HT-29 (cell line): ENCODE results near the gene RELA. TPM values are rescaled to one million over a fixed set of nuclear protein-coding genes. Genes with fewer than 3 reads are reported as not detected.
A peak's percentile ranks its signal among the peaks of the same experiment; 100 is the strongest.
"Not testable (repeated sequence)": the region's sequence is repeated elsewhere in the genome, so short reads cannot be mapped to it uniquely, and the experiment has no call there.

Experiments used
- DNase-seq: peaks from one replicate; pipeline ENCODE4 v3.0.0-alpha.2; 2015; ENCODE audit warnings: low spot score
- total RNA-seq: library from RNA; depleted of rRNA; stranded (reverse); fragments of >200 nt; shearing (Covaris generic); gene quantifications from 2 replicates; pipeline ENCODE4 v1.2.3, GENCODE V29; 2014; rRNA removed

Gene RELA
- 87.3 and 112 TPM in 2 replicates for total RNA-seq

- peak; percentile 92 for DNase-seq
These were observed at the start of gene RELA for GRCh38 chr11:65662799-65663638. RELA (minus strand) TSS chr11:65662916; CDS start chr11:65662832, 84 bp downstream.

- DNase-seq, result peak; percentile 99
These were observed 49.3 kb upstream of the RELA start, which contains the start of gene KAT5 for GRCh38 chr11:65711785-65712632. KAT5 (plus strand) TSS chr11:65712252; CDS start chr11:65712268, 16 bp downstream.

GRCh38 chr11:65710421-65710820, 47.7 kb upstream of the RELA start:
- no peak for DNase-seq

GRCh38 chr11:65709661-65710060, 46.9 kb upstream of the RELA start:
- DNase-seq, result no peak

- no peak for DNase-seq
These were observed 45.7 kb upstream of the RELA start for GRCh38 chr11:65708451-65708850.

- DNase-seq, result not testable (repeated sequence)
These were observed 44.3 kb upstream of the RELA start for GRCh38 chr11:65707002-65707401.

- peak; percentile 60 for DNase-seq
These were observed 43.6 kb upstream of the RELA start for GRCh38 chr11:65706303-65706763.

DNA sequence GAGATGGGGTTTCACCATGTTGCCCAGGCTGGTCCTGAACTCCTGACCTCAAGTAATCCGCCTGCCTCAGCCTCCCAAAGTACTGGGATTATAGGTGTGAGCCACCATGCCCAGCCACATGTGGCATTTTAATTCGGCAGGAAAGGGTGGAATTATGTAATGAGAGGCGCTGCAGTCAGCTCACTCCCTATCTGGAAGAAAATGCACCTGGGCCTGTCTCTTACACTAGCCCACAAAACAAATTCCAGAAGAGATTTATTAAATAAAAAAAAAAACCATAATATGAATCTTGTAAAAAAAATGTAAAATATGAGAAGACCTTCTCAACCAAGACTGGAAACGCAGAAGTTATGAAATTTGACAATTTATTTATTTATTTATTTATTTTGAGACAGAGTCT, 41.1 kb upstream of the RELA start:
- DNase-seq, result no peak

GRCh38 chr11:65701686-65702085, 39.0 kb upstream of the RELA start:
- no peak for DNase-seq

GRCh38 chr11:65700399-65700798, 37.7 kb upstream of the RELA start:
- no peak for DNase-seq

DNA sequence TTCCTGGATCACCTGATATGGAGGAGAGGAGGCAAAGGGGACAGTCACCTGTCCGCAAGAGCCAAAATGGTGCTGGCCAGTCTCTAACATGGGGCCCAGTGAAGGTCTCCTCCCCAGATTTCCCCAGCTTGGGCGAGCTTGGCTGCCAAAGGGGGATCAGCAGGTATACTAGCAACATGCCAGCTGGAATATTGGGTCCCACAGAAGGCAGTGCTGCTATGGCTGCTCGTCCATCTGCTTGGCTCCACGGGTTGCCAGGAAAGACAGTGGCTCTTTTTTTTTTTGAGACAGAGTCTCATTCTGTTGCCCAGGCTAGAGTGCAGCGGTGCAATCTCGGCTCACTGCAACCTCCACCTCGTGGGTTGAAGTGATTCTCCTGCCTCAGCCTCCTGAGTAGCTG, 36.6 kb upstream of the RELA start:
- no peak for DNase-seq

DNA sequence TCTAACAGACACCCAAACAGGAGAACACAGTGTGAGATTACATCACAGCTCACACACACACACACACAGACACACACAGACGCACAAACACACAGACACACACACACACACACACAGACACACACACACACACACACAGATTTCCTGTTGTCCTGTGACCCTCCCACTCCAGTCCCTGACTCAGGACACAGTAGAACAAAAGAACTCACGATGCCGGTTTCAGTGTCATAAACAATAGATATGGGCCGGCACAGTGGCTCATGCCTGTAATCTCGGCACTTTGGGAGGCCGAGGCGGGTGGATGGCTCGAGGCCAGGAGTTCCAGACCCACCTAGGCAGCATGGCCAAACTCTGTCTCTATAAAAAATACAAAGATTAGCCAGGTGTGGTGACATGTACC, 35.5 kb upstream of the RELA start:
- no peak for DNase-seq

DNA sequence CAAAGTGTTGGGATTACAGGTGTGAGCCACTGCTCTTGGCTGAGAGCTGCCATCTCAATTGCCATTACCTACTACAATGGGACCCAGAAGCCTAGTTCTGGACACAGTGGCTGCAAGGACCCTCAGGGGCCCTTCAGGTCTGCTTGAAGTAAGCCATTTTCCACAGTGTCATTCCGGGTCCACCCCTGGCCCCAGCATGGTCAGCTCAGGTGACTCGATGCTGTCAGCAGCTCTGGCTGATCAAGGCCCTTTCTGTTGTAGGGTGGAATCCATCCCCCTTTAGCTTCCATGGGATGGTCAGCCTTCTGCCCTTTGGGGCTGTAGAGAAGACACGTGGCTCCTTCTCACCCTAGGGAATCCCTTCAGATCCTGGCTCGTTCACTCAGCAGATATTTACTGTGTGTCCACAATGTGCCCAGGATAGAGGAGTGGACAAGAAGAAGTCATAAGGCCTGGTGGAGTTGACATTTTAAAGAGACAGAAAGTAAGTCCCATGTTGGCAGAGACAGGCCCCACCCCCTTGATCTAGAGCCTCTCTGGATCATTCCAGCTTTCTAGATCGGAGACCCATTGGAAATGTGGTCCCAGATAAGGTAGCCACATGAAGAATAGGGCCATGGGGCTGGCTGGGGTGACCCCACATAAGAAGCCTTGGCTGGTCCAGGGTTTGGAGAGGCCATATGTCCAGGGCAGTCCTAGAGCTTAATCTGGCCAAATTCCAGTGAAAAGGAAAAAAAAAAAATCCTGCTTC, 34.3 kb upstream of the RELA start:
- DNase-seq, result no peak

DNA sequence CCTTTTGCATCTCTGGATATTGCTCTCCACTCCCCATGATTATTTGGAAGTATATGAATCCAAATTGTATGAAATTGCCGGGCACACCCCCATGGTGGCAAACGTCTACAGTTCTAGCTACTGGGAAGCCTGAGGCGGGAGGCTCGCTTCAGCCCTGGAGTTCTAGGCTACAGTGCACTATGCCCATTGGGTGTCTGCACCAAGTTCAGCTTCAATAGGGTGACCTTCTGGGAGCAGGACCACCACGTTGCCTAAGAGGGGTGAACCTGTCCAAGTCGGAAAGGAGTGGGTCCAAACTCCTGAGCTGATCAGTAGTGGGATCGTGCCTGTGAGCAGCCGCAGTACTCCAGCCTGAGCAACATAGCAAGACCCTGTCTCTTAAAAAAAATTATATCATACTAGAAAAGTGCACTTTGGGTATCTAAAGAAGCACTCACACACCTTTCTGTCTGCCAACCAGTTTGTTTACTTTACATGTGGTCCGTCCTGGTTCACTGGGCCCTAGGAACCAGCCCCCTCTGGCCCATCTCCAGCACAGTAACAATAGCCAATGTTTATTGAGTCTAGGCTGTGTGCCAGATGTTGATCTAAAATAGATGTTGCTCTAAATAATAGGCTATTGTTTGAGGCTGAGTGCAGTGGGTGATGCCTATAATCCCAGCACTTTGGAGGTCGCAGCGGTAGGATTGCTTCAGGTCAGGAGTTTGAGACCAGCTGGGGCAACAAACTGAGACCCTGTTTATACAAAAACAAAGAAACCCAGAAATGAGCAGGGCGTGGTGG, 32.9 kb upstream of the RELA start:
- peak; percentile 66 for DNase-seq

- DNase-seq, result no peak
These were observed 29.7 kb upstream of the RELA start for GRCh38 chr11:65692367-65692766.

- DNase-seq, result not testable (repeated sequence)
These were observed 29.1 kb upstream of the RELA start for GRCh38 chr11:65691847-65692246.

GRCh38 chr11:65685981-65686380, 23.3 kb upstream of the RELA start:
- no peak for DNase-seq

DNA sequence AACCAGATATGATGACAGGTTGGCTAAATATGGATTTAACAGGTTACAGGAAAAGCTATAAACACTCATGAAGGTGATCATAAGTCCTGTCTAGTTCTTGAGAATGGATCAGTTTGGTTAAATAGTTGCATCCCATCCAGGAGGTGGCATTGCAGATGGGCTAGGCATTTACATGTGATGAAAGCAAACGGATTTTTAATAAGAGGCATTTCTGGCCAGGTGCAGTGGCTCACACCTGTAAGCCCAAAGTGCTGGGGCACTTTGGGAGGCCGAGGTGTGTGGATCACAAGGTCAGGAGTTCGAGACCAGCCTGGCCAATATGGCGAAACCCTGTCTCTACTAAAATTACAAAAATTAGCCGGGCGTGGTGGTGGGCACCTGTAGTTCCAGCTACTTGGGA, 20.8 kb upstream of the RELA start:
- DNase-seq, result not testable (repeated sequence)

- no peak for DNase-seq
These were observed 17.6 kb upstream of the RELA start for GRCh38 chr11:65680192-65680743.

DNA sequence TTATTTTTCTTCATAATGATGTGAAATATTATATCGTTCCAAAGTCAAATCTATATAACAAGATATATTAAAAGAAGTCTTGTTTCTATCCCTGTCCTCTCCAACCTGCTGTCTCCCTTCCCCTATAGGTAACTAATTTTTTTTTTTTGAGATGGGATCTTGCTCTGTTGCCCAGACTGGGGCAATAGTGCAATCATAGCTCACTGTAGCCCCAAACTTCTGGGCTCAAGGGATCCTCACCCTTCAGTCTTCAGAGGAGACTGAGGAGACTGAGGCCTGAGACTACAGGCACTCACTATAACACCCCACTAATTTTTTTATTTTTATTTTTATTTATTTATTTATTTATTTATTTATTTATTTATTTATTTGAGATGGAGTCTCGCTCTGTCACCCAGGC, 10.3 kb upstream of the RELA start:
- no peak for DNase-seq
